A673 (cell line): ENCODE results near the gene CACNA2D1. TPM values are rescaled to one million over a fixed set of nuclear protein-coding genes. Genes with fewer than 3 reads are reported as not detected.

Source experiments
- BruUV-seq: library from RNA; stranded (reverse); fragments of 400-500 nt; replicated peaks from 2 replicates; lab custom pipeline; 2021; lab: Mats Ljungman, UMichigan
- CTCF ChIA-PET: fragments of 300-600 bp; sonication (Branson Sonifier 250); formaldehyde crosslinking; loops from one replicate; lab custom pipeline; 2022; ENCODE audit warnings: antibody characterized with exemption; lab: Charles Lee
- POLR2A ChIA-PET: fragments of 300-600 bp; sonication (Branson Sonifier 250); formaldehyde crosslinking; loops from one replicate; lab custom pipeline; 2022; ENCODE audit warnings: antibody characterized with exemption; ENCODE audit not compliant: low non-redundant PET; lab: Charles Lee
- DNase-seq: peaks from one replicate; pipeline ENCODE4 v3.0.0-alpha.2; 2015; ENCODE audit warnings: low spot score
- H3K27ac ChIP-seq: fragments of 200-600 bp; sonication (generic); 2 replicates; pipeline ENCODE4 v1.5.1; 2016; ENCODE audit warnings: mixed run types, low read depth, mild to moderate bottlenecking, mixed read lengths, antibody characterized with exemption, low read length; ENCODE audit not compliant: poor library complexity, severe bottlenecking
- H3K27me3 ChIP-seq: fragments of 200-600 bp; sonication (generic); replicated peaks from 2 replicates; pipeline ENCODE4 v1.6.1; 2017; ENCODE audit warnings: mixed run types, low read depth, mild to moderate bottlenecking, mixed read lengths, antibody characterized with exemption, low read length; ENCODE audit not compliant: insufficient read depth, poor library complexity
- H3K36me3 ChIP-seq: fragments of 200-600 bp; sonication (generic); 2 replicates; pipeline ENCODE4 v1.6.1; 2016; ENCODE audit warnings: mixed run types, mild to moderate bottlenecking, mixed read lengths, antibody characterized with exemption, low read length; ENCODE audit not compliant: insufficient read depth, poor library complexity, severe bottlenecking
- H3K4me1 ChIP-seq: fragments of 200-600 bp; sonication (generic); 2 replicates; pipeline ENCODE4 v1.6.1; 2017; ENCODE audit warnings: mixed run types, mild to moderate bottlenecking, mixed read lengths, antibody characterized with exemption, low read length; ENCODE audit not compliant: insufficient read depth, poor library complexity, severe bottlenecking
- H3K4me3 ChIP-seq: fragments of 200-600 bp; sonication (generic); 2 replicates; pipeline ENCODE4 v1.5.1; 2016; ENCODE audit warnings: low read depth, mixed run types, mild to moderate bottlenecking, mixed read lengths, low read length; ENCODE audit not compliant: poor library complexity, severe bottlenecking
- H3K9me3 ChIP-seq: fragments of 200-600 bp; sonication (generic); 2 replicates; pipeline ENCODE4 v1.6.1; 2016; ENCODE audit warnings: mixed run types, low read depth, mild to moderate bottlenecking, mixed read lengths, antibody characterized with exemption, low read length; ENCODE audit not compliant: poor library complexity, severe bottlenecking
- CTCF ChIP-seq: fragments of 300-800, 200-600 bp; sonication (generic); conservative IDR thresholded peaks from 2 replicates; pipeline ENCODE4 v1.5.1; 2017; ENCODE audit warnings: low read depth, mild to moderate bottlenecking, antibody characterized with exemption, low read length, moderate library complexity, mixed read lengths
- EZH2 ChIP-seq: fragments of 200-600 bp; sonication (generic); IDR thresholded peaks from 2 replicates; pipeline ENCODE4 v1.6.1; 2017; ENCODE audit warnings: borderline replicate concordance, low read depth, mild to moderate bottlenecking, mixed read lengths, antibody characterized with exemption, low read length; ENCODE audit not compliant: poor library complexity, severe bottlenecking
- intact Hi-C: fragments of 100-400 bp; cut with micrococcal nuclease; formaldehyde crosslinking; loops from one replicate; pipeline ENCODE4 v1.10.0; 2022; ENCODE audit not compliant: unreplicated experiment
- total RNA-seq: library from RNA; stranded (reverse); gene quantifications from 2 replicates; pipeline ENCODE4 v1.2.3, GENCODE V29; 2021

Gene CACNA2D1
- total RNA-seq, 1 experiment from 2014 or later = 49.1 TPM

- H3K4me3 ChIP-seq = no peak overlapping the region
- ChIA-PET POLR2A (interaction anchor here (0.7 kb wide), 1 partner anchor 350 kb away, joined by 7 read pairs; no protein-coding TSS in a partner anchor), CTCF (interaction anchor here (0.7 to 1.1 kb wide), 3 partner anchors 100 to 894 kb away, joined by 3 to 9 read pairs (median 4); no protein-coding TSS in a partner anchor)
- peaks cover 88% of the 10 kb centered on the region for H3K4me1 ChIP-seq
- H3K27me3 ChIP-seq = no peaks in the 10 kb centered on the region
- H3K27ac ChIP-seq = peak overlapping the region; percentile 80
- H3K9me3 ChIP-seq = no peaks in the 10 kb centered on the region
- no peaks in the 10 kb centered on the region for H3K36me3 ChIP-seq
- no TSS peak for BruUV-seq
- TF ChIP-seq EZH2 (no peak), CTCF (no peak)
- intact Hi-C loops = loop anchor here (2.0 to 5.0 kb wide), 7 partner anchors 106 to 351 kb away; no protein-coding TSS in a partner anchor
- DNase-seq = peak; percentile 89
Observed at GRCh38 chr7:82393076-82393839, 50.3 kb downstream of the CACNA2D1 start.

GRCh38 chr7:82390936-82391335 lies 52.6 kb downstream of the CACNA2D1 start:
- ChIA-PET POLR2A (no interaction called here), CTCF (no interaction called here)
- Histone ChIP-seq H3K27ac (peak overlapping the region; percentile 95), H3K36me3 (no peaks in the 10 kb centered on the region), H3K27me3 (no peaks in the 10 kb centered on the region), H3K4me3 (no peak overlapping the region), H3K9me3 (no peaks in the 10 kb centered on the region), H3K4me1 (peaks cover 89% of the 10 kb centered on the region)
- BruUV-seq = no TSS peak
- TF ChIP-seq CTCF = no peak
- no peak for TF ChIP-seq EZH2
- no peak for DNase-seq
- intact Hi-C loops = loop anchor here (5.0 kb wide), 3 partner anchors 104 to 349 kb away; no protein-coding TSS in a partner anchor

- BruUV-seq = no TSS peak
- ChIA-PET CTCF (interaction anchor here (1.1 kb wide), 1 partner anchor 13 kb away, joined by 3 read pairs; no protein-coding TSS in a partner anchor), POLR2A (no interaction called here)
- TF ChIP-seq EZH2 = no peak
- Histone ChIP-seq H3K27me3 (no peaks in the 10 kb centered on the region), H3K27ac (peak overlapping the region; percentile 95), H3K4me1 (peaks cover 89% of the 10 kb centered on the region), H3K4me3 (no peak overlapping the region), H3K9me3 (no peaks in the 10 kb centered on the region), H3K36me3 (no peaks in the 10 kb centered on the region)
- DNase-seq = peak; percentile 66
- intact Hi-C loops = loop anchor here (5.0 kb wide), 3 partner anchors 103 to 348 kb away; no protein-coding TSS in a partner anchor
Observed at GRCh38 chr7:82389876-82390275, 53.7 kb downstream of the CACNA2D1 start.
